Neural cell (in vitro differentiated cells): Measurements from ENCODE around the gene TNFAIP8L1. TPM values are rescaled to one million over a fixed set of nuclear protein-coding genes. Genes with fewer than 3 reads are reported as not detected.

Source experiments
- H2AFZ ChIP-seq: fragments of 200-600, 300-800 bp; sonication (generic), shearing (Covaris generic); 2 replicates; pipeline ENCODE4 v1.6.0; 2014; ENCODE audit warnings: low read depth, mild to moderate bottlenecking, antibody characterized with exemption, low read length, moderate library complexity
- H3F3A ChIP-seq: fragments of 200-600 bp; shearing (Covaris generic); 2 replicates; pipeline ENCODE4 v1.6.1; 2016; ENCODE audit warnings: mild to moderate bottlenecking, moderate library complexity, mixed read lengths, antibody characterized with exemption, low read length; ENCODE audit not compliant: insufficient read depth, poor library complexity, severe bottlenecking
- H3K27ac ChIP-seq: fragments of 200-600, 300-800 bp; sonication (generic), shearing (Covaris generic); 2 replicates; pipeline ENCODE4 v1.5.1; 2014; ENCODE audit warnings: mild to moderate bottlenecking, low read length, moderate library complexity
- H3K27me3 ChIP-seq: fragments of 300-800, 200-600 bp; sonication (generic), shearing (Covaris generic); 2 replicates; pipeline ENCODE4 v1.6.0; 2014; ENCODE audit warnings: mild to moderate bottlenecking, low read depth, low read length, moderate library complexity; ENCODE audit not compliant: insufficient read depth
- H3K36me3 ChIP-seq: fragments of 300-800, 200-600 bp; sonication (generic), shearing (Covaris generic); 2 replicates; pipeline ENCODE4 v1.5.1; 2014; ENCODE audit warnings: mild to moderate bottlenecking, antibody characterized with exemption, low read length, moderate library complexity; ENCODE audit not compliant: insufficient read depth
- H3K4me2 ChIP-seq: fragments of 300-800, 200-600 bp; sonication (generic), shearing (Covaris generic); 2 replicates; pipeline ENCODE4 v1.6.0; 2014; ENCODE audit warnings: mild to moderate bottlenecking, low read length
- H3K4me3 ChIP-seq: fragments of 300-800, 200-600 bp; sonication (generic), shearing (Covaris generic); 2 replicates; pipeline ENCODE4 v1.5.1; 2014; ENCODE audit warnings: mild to moderate bottlenecking, low read length, moderate library complexity
- H3K79me2 ChIP-seq: fragments of 200-600 bp; shearing (Covaris generic); replicated peaks from 2 replicates; pipeline ENCODE4 v1.6.0; 2014; ENCODE audit warnings: mild to moderate bottlenecking, low read length, moderate library complexity; ENCODE audit not compliant: insufficient read depth
- H3K9ac ChIP-seq: fragments of 300-800, 200-600 bp; sonication (generic), shearing (Covaris generic); 2 replicates; pipeline ENCODE4 v1.6.1; 2016; ENCODE audit warnings: mild to moderate bottlenecking, low read length, mixed read lengths
- H3K9me2 ChIP-seq: fragments of 200-600 bp; shearing (Covaris generic); 2 replicates; pipeline ENCODE4 v1.6.1; 2016; ENCODE audit warnings: mild to moderate bottlenecking, low read length, mixed read lengths; ENCODE audit not compliant: insufficient read depth
- H3K9me3 ChIP-seq: fragments of 200-600, 300-800 bp; sonication (generic), shearing (Covaris generic); 2 replicates; pipeline ENCODE4 v1.6.1; 2016; ENCODE audit warnings: mild to moderate bottlenecking, mixed run types, low read length, moderate library complexity, mixed read lengths
- H4K20me1 ChIP-seq: fragments of 200-600 bp; shearing (Covaris generic); 2 replicates; pipeline ENCODE4 v1.6.1; 2016; ENCODE audit warnings: mild to moderate bottlenecking, mixed run types; ENCODE audit not compliant: insufficient read depth
- CTCF ChIP-seq: fragments of 450-650 bp; IDR thresholded peaks from 2 replicates; pipeline ENCODE4 v1.5.1; 2014; ENCODE audit warnings: antibody characterized with exemption, mild to moderate bottlenecking, moderate library complexity; ENCODE audit not compliant: poor library complexity, severe bottlenecking
- EP300 ChIP-seq: fragments of 450-650 bp; conservative IDR thresholded peaks from 2 replicates; pipeline ENCODE4 v1.6.1; 2014; ENCODE audit warnings: antibody characterized with exemption, mild to moderate bottlenecking, moderate library complexity; ENCODE audit not compliant: poor library complexity, severe bottlenecking
- EZH2 ChIP-seq: fragments of 200-600, 300-800 bp; shearing (Covaris generic), sonication (generic); IDR thresholded peaks from 2 replicates; pipeline ENCODE4 v1.6.1; 2014; ENCODE audit warnings: antibody characterized with exemption, low read length, borderline replicate concordance, mild to moderate bottlenecking; ENCODE audit not compliant: insufficient read depth, poor library complexity, severe bottlenecking
- MXI1 ChIP-seq: fragments of 450-650 bp; conservative IDR thresholded peaks from 2 replicates; pipeline ENCODE4 v1.6.1; 2014; ENCODE audit warnings: antibody characterized with exemption, mild to moderate bottlenecking; ENCODE audit not compliant: poor library complexity, severe bottlenecking
- POLR2AphosphoS5 ChIP-seq: IDR thresholded peaks from 2 replicates; pipeline ENCODE4 v1.6.1; 2012
- RAD21 ChIP-seq: fragments of 450-650 bp; conservative IDR thresholded peaks from 2 replicates; pipeline ENCODE4 v1.6.1; 2014; ENCODE audit warnings: antibody characterized with exemption, mild to moderate bottlenecking, moderate library complexity
- SMC3 ChIP-seq: fragments of 450-650 bp; conservative IDR thresholded peaks from 2 replicates; pipeline ENCODE4 v1.6.1; 2014; ENCODE audit warnings: antibody characterized with exemption, mild to moderate bottlenecking, moderate library complexity; ENCODE audit not compliant: poor library complexity
- TAF1 ChIP-seq: IDR thresholded peaks from 2 replicates; pipeline ENCODE4 v1.6.1; 2012; ENCODE audit warnings: low read depth
- polyA plus RNA-seq: library from polyadenylated mRNA; depleted of rRNA; stranded (reverse); fragments of >200 nt; gene quantifications from 2 replicates; pipeline ENCODE4 v1.2.3, GENCODE V29; 2014
- TF ChIP-seq, protein P1 (sequence below): IDR thresholded peaks from 2 replicates; pipeline ENCODE4 v1.6.1; 2012; ENCODE audit warnings: borderline replicate concordance

TNFAIP8L1 gene
- polyA plus RNA-seq, 1 donor from 2014 or later = 0.99 TPM

DNA sequence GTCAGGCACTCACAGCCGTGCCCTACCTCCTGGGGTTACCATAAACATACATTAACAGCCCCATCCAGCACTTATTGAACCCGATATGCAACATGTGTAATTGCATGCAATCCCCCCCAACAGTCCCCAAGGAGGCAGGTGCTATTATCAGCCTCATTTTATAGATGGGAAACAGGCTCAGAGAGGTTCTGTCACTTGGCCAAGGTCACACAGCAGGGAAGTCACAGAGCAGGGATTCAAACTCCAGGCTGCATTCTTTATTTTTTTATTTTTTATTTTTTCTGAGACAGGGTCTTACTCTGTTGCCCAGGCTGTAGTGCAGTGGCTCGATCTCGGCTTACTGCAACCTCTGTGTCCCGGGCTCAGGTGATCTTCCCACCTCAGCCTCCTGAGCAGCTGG is 38.4 kb upstream of the TNFAIP8L1 start:
- no peak overlapping the region for H3K27ac ChIP-seq
- no peaks in the 10 kb centered on the region for H3K9me3 ChIP-seq
- no peak for TF ChIP-seq EZH2
- no peak for TF ChIP-seq MXI1
- no peak for TF ChIP-seq SMC3
- TF ChIP-seq POLR2AphosphoS5 = no peak
- no peak for TF ChIP-seq EP300
- no peak for TF ChIP-seq RAD21
- no peak for TF ChIP-seq CTCF
- no peak for TF ChIP-seq TAF1
- TF ChIP-seq, protein P1, sequence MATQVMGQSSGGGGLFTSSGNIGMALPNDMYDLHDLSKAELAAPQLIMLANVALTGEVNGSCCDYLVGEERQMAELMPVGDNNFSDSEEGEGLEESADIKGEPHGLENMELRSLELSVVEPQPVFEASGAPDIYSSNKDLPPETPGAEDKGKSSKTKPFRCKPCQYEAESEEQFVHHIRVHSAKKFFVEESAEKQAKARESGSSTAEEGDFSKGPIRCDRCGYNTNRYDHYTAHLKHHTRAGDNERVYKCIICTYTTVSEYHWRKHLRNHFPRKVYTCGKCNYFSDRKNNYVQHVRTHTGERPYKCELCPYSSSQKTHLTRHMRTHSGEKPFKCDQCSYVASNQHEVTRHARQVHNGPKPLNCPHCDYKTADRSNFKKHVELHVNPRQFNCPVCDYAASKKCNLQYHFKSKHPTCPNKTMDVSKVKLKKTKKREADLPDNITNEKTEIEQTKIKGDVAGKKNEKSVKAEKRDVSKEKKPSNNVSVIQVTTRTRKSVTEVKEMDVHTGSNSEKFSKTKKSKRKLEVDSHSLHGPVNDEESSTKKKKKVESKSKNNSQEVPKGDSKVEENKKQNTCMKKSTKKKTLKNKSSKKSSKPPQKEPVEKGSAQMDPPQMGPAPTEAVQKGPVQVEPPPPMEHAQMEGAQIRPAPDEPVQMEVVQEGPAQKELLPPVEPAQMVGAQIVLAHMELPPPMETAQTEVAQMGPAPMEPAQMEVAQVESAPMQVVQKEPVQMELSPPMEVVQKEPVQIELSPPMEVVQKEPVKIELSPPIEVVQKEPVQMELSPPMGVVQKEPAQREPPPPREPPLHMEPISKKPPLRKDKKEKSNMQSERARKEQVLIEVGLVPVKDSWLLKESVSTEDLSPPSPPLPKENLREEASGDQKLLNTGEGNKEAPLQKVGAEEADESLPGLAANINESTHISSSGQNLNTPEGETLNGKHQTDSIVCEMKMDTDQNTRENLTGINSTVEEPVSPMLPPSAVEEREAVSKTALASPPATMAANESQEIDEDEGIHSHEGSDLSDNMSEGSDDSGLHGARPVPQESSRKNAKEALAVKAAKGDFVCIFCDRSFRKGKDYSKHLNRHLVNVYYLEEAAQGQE = no peak
- H3K4me2 ChIP-seq = no peak overlapping the region
- no peaks in the 10 kb centered on the region for H3K27me3 ChIP-seq
- H2AFZ ChIP-seq = no peak overlapping the region
- no peaks in the 10 kb centered on the region for H3K79me2 ChIP-seq
- H3K9me2 ChIP-seq = no peaks in the 10 kb centered on the region
- no peak overlapping the region for H3K9ac ChIP-seq
- H3K36me3 ChIP-seq = no peaks in the 10 kb centered on the region
- H3F3A ChIP-seq = no peaks in the 10 kb centered on the region
- H4K20me1 ChIP-seq = no peaks in the 10 kb centered on the region
- no peak overlapping the region for H3K4me3 ChIP-seq

DNA sequence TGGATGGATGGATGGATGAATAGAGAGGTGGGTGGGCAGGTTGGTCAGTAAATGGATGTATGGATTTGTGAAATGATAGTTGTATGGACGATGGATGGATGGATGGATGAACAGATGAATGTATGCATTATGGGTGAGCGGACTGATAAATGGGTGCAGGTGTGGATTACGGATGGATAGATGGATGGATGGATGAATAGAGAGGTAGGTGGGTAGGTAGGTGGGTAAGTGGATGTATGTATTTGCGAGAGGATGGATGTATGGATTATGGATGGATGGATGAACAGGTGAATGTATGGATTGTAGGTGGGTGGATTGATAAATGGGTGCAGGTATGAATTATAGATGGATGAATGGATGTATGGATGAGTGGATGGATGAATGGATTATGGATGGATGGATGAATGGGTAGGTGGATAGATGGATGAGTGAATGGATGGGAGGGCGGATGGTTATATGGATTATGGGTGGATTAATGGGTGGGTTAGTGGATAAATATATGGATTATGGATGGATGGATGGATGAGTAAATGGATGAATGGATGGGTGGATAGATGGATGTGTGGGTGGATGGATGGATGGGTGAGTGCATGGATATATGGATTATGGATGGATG is 37.0 kb upstream of the TNFAIP8L1 start:
- H3K27ac ChIP-seq = no peak overlapping the region
- no peaks in the 10 kb centered on the region for H3K9me2 ChIP-seq
- no peak overlapping the region for H3K4me2 ChIP-seq
- no peaks in the 10 kb centered on the region for H4K20me1 ChIP-seq
- H3K9me3 ChIP-seq = no peaks in the 10 kb centered on the region
- no peak for TF ChIP-seq EZH2
- TF ChIP-seq SMC3 = no peak
- no peak for TF ChIP-seq EP300
- H3K27me3 ChIP-seq = no peaks in the 10 kb centered on the region
- no peaks in the 10 kb centered on the region for H3F3A ChIP-seq
- no peaks in the 10 kb centered on the region for H3K79me2 ChIP-seq
- H3K9ac ChIP-seq = no peak overlapping the region
- no peaks in the 10 kb centered on the region for H3K36me3 ChIP-seq
- no peak overlapping the region for H2AFZ ChIP-seq
- no peak overlapping the region for H3K4me3 ChIP-seq
